Measurements from ENCODE around the gene ERC2.

ERC2 gene

GRCh38 chr3:55646121-55646520 is 822.1 kb downstream of the ERC2 start:
- no peaks in the 10 kb centered on the region for H3K27me3 ChIP-seq (ENCODE audit: insufficient read depth, low read length)
- no peaks in the 10 kb centered on the region for H3K9me3 ChIP-seq (ENCODE audit: insufficient read depth, low read depth, low read length)
- H3K23ac ChIP-seq (ENCODE audit: low read length), result no peak overlapping the region
- no peaks in the 10 kb centered on the region for H3K79me2 ChIP-seq (ENCODE audit: control insufficient read depth, insufficient read depth, low read length, poor library complexity)
- no peak overlapping the region for H2BK12ac ChIP-seq (ENCODE audit: low read length)
- H3K36me3 ChIP-seq (ENCODE audit: control insufficient read depth in 1 of 2, insufficient read depth in 2 of 2, low read length in 2 of 2), result no peaks in the 10 kb centered on the region
- no peak overlapping the region for H4K91ac ChIP-seq (ENCODE audit: low read depth, low read length)
- H3K4me3 ChIP-seq (ENCODE audit: low read depth, low read length), result no peak overlapping the region
- no peak overlapping the region for H3K14ac ChIP-seq (ENCODE audit: low read length)
- no peak overlapping the region for H4K12ac ChIP-seq (ENCODE audit: low read depth, low read length)
- no peak overlapping the region for H2AFZ ChIP-seq (ENCODE audit: insufficient read depth, low read length, poor library complexity)
- H4K8ac ChIP-seq (ENCODE audit: low read depth, low read length), result no peak overlapping the region
- H3K4me2 ChIP-seq (ENCODE audit: low read length), result no peak overlapping the region
- no CpG with 5 or more reads among the region's 3 CpGs for whole genome bisulfite sequencing (ENCODE audit: extremely low coverage, insufficient coverage, insufficient read length)
- DNase-seq, result no peak
- H2BK5ac ChIP-seq (ENCODE audit: low read depth, low read length, poor library complexity), result no peak overlapping the region
- H3K4me1 ChIP-seq (ENCODE audit: control insufficient read depth in 1 of 2, insufficient read depth in 2 of 2, low read length in 2 of 2), result no peaks in the 10 kb centered on the region
- H2BK120ac ChIP-seq (ENCODE audit: insufficient read depth, low read length, poor library complexity), result no peak overlapping the region
- H3K27ac ChIP-seq (ENCODE audit: low read depth, low read length), result no peak overlapping the region
- no peak overlapping the region for H2AK5ac ChIP-seq (ENCODE audit: low read length)
- H3K18ac ChIP-seq (ENCODE audit: low read length), result no peak overlapping the region
- H3K79me1 ChIP-seq (ENCODE audit: low read length), result no peaks in the 10 kb centered on the region
- no peak overlapping the region for H3K4ac ChIP-seq (ENCODE audit: low read depth, low read length)
- H3K9ac ChIP-seq (ENCODE audit: low read length), result no peak overlapping the region

GRCh38 chr3:55645422-55645821 is 822.8 kb downstream of the ERC2 start:
- Histone ChIP-seq H4K12ac (ENCODE audit: low read depth, low read length) (no peak overlapping the region), H3K9me3 (ENCODE audit: insufficient read depth, low read depth, low read length) (no peaks in the 10 kb centered on the region), H3K27ac (ENCODE audit: low read depth, low read length) (no peak overlapping the region), H3K79me1 (ENCODE audit: low read length) (no peaks in the 10 kb centered on the region), H2AFZ (ENCODE audit: insufficient read depth, low read length, poor library complexity) (no peak overlapping the region), H3K9ac (ENCODE audit: low read length) (no peak overlapping the region), H3K14ac (ENCODE audit: low read length) (no peak overlapping the region), H4K8ac (ENCODE audit: low read depth, low read length) (no peak overlapping the region), H4K91ac (ENCODE audit: low read depth, low read length) (no peak overlapping the region), H2BK12ac (ENCODE audit: low read length) (no peak overlapping the region), H3K79me2 (ENCODE audit: control insufficient read depth, insufficient read depth, low read length, poor library complexity) (no peaks in the 10 kb centered on the region), H3K4ac (ENCODE audit: low read depth, low read length) (no peak overlapping the region), H3K18ac (ENCODE audit: low read length) (no peak overlapping the region), H3K4me3 (ENCODE audit: low read depth, low read length) (no peak overlapping the region), H3K27me3 (ENCODE audit: insufficient read depth, low read length) (no peaks in the 10 kb centered on the region), H3K4me1 (ENCODE audit: control insufficient read depth in 1 of 2, insufficient read depth in 2 of 2, low read length in 2 of 2) (no peaks in the 10 kb centered on the region), H2BK5ac (ENCODE audit: low read depth, low read length, poor library complexity) (no peak overlapping the region), H3K23ac (ENCODE audit: low read length) (no peak overlapping the region), H2AK5ac (ENCODE audit: low read length) (no peak overlapping the region), H2BK120ac (ENCODE audit: insufficient read depth, low read length, poor library complexity) (no peak overlapping the region), H3K36me3 (ENCODE audit: control insufficient read depth in 1 of 2, insufficient read depth in 2 of 2, low read length in 2 of 2) (no peaks in the 10 kb centered on the region), H3K4me2 (ENCODE audit: low read length) (no peak overlapping the region)
- no CpG with 5 or more reads among the region's 4 CpGs for whole genome bisulfite sequencing (ENCODE audit: extremely low coverage, insufficient coverage, insufficient read length)
- DNase-seq, result no peak

- Histone ChIP-seq H2AK5ac (ENCODE audit: low read length) (no peak overlapping the region), H3K79me1 (ENCODE audit: low read length) (no peaks in the 10 kb centered on the region), H2AFZ (ENCODE audit: insufficient read depth, low read length, poor library complexity) (no peak overlapping the region), H4K12ac (ENCODE audit: low read depth, low read length) (no peak overlapping the region), H3K36me3 (ENCODE audit: control insufficient read depth in 1 of 2, insufficient read depth in 2 of 2, low read length in 2 of 2) (no peaks in the 10 kb centered on the region), H3K27me3 (ENCODE audit: insufficient read depth, low read length) (no peaks in the 10 kb centered on the region), H3K4me1 (ENCODE audit: control insufficient read depth in 1 of 2, insufficient read depth in 2 of 2, low read length in 2 of 2) (peaks cover 0 to 4% of the 10 kb centered on the region in 2 experiments), H3K18ac (ENCODE audit: low read length) (no peak overlapping the region), H4K91ac (ENCODE audit: low read depth, low read length) (no peak overlapping the region), H3K23ac (ENCODE audit: low read length) (no peak overlapping the region), H4K8ac (ENCODE audit: low read depth, low read length) (no peak overlapping the region), H3K4ac (ENCODE audit: low read depth, low read length) (no peak overlapping the region), H3K9ac (ENCODE audit: low read length) (no peak overlapping the region), H3K79me2 (ENCODE audit: control insufficient read depth, insufficient read depth, low read length, poor library complexity) (no peaks in the 10 kb centered on the region), H2BK12ac (ENCODE audit: low read length) (no peak overlapping the region), H3K27ac (ENCODE audit: low read depth, low read length) (no peak overlapping the region), H3K9me3 (ENCODE audit: insufficient read depth, low read depth, low read length) (no peaks in the 10 kb centered on the region), H2BK5ac (ENCODE audit: low read depth, low read length, poor library complexity) (no peak overlapping the region), H3K14ac (ENCODE audit: low read length) (no peak overlapping the region), H2BK120ac (ENCODE audit: insufficient read depth, low read length, poor library complexity) (no peak overlapping the region), H3K4me2 (ENCODE audit: low read length) (no peak overlapping the region), H3K4me3 (ENCODE audit: low read depth, low read length) (no peak overlapping the region)
- no peak for DNase-seq
- WGBS (ENCODE audit: extremely low coverage, insufficient coverage, insufficient read length), result no CpG with 5 or more reads among the region's 2 CpGs
Observed at GRCh38 chr3:55643283-55643682, 825.0 kb downstream of the ERC2 start.

- H3K9ac ChIP-seq (ENCODE audit: low read length), result no peak overlapping the region
- H4K91ac ChIP-seq (ENCODE audit: low read depth, low read length), result no peak overlapping the region
- no peak overlapping the region for H3K4me3 ChIP-seq (ENCODE audit: low read depth, low read length)
- H4K8ac ChIP-seq (ENCODE audit: low read depth, low read length), result no peak overlapping the region
- H3K4me2 ChIP-seq (ENCODE audit: low read length), result no peak overlapping the region
- H3K14ac ChIP-seq (ENCODE audit: low read length), result no peak overlapping the region
- no peak overlapping the region for H3K4ac ChIP-seq (ENCODE audit: low read depth, low read length)
- H2AFZ ChIP-seq (ENCODE audit: insufficient read depth, low read length, poor library complexity), result no peak overlapping the region
- H2AK5ac ChIP-seq (ENCODE audit: low read length), result no peak overlapping the region
- peaks cover 0 to 4% of the 10 kb centered on the region in 2 experiments for H3K4me1 ChIP-seq (ENCODE audit: control insufficient read depth in 1 of 2, insufficient read depth in 2 of 2, low read length in 2 of 2)
- H3K23ac ChIP-seq (ENCODE audit: low read length), result no peak overlapping the region
- H3K27me3 ChIP-seq (ENCODE audit: insufficient read depth, low read length), result no peaks in the 10 kb centered on the region
- no peak overlapping the region for H4K12ac ChIP-seq (ENCODE audit: low read depth, low read length)
- no peak overlapping the region for H3K27ac ChIP-seq (ENCODE audit: low read depth, low read length)
- H2BK5ac ChIP-seq (ENCODE audit: low read depth, low read length, poor library complexity), result no peak overlapping the region
- H3K9me3 ChIP-seq (ENCODE audit: insufficient read depth, low read depth, low read length), result no peaks in the 10 kb centered on the region
- H3K79me1 ChIP-seq (ENCODE audit: low read length), result no peaks in the 10 kb centered on the region
- no peak overlapping the region for H2BK12ac ChIP-seq (ENCODE audit: low read length)
- H3K18ac ChIP-seq (ENCODE audit: low read length), result no peak overlapping the region
- no peaks in the 10 kb centered on the region for H3K79me2 ChIP-seq (ENCODE audit: control insufficient read depth, insufficient read depth, low read length, poor library complexity)
- H2BK120ac ChIP-seq (ENCODE audit: insufficient read depth, low read length, poor library complexity), result no peak overlapping the region
- no peaks in the 10 kb centered on the region for H3K36me3 ChIP-seq (ENCODE audit: control insufficient read depth in 1 of 2, insufficient read depth in 2 of 2, low read length in 2 of 2)
- no peak for DNase-seq
- WGBS (ENCODE audit: extremely low coverage, insufficient coverage, insufficient read length), result no CpG with 5 or more reads among the region's 2 CpGs
Observed at GRCh38 chr3:55641964-55642363, 826.3 kb downstream of the ERC2 start.
